GM19468 (cell line): ENCODE measurements around the gene BACH2.
"Not testable (repeated sequence)": the region's sequence is repeated elsewhere in the genome, so short reads cannot be mapped to it uniquely, and the experiment has no call there.

Experiments
- ATAC-seq: cut with Tn5 transposase; IDR thresholded peaks from one replicate; pipeline ENCODE4 v1.9.1; 2021; ENCODE audit warnings: mild to moderate bottlenecking, moderate library complexity, moderate number of reproducible peaks; ENCODE audit not compliant: unreplicated experiment; ENCODE audit errors: extremely low read depth

Gene BACH2

DNA sequence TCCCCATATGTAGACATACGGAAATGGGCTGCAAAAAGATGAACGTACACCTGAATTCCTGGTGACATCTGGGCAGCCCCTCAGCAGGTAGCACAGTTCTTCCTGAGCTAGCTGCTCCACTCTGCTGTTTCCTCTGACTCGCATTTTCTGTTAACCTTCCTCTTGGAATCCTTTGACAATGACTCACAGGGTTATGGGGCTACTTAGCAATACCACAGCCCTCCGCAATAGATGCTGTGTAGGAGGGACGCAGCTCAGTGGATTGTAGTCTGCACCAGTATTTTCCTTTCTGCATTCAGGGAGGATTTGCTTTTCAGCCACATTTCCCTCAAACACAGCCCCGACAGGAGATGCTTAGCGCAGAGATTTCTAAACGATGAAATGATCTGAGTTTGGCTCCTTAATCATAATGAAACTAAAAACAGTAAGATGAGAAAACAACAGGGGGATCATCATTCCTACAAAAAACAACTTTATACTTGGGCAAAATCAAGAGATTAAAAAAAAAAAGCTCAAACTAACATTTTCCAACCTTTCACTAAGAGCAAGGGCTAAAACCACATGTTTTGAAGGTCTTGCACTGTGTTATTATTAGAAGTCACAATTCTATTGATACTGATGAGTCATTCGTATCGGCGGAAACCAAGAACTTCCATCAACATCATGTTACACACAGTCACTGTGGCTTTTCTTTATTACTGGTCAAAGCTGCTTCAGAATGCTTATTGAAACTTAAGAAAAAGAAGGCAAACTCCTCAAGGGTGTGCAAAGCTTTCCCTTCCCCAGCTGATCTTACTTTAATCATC, 12.2 kb downstream of the BACH2 start:
- ATAC-seq = peak; percentile 58

DNA sequence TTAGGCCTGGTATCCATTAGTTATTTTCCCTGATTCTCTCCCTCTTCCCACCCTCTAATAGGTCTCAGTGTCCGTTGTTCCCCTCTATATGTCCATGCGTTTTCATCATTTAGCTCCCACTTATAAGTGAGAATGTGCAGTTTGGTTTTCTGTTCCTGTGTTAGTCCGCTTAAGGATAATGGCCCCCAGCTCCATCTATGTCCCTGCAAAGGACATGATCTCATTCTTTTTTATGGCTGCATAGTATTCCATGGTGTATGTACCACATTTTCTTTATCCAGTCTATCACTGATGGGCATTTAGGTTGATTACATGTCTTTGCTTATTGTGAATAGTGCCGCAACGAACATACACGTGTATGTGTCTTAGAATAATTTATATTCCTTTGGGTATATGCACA, 14.4 kb downstream of the BACH2 start:
- not testable (repeated sequence) for ATAC-seq

DNA sequence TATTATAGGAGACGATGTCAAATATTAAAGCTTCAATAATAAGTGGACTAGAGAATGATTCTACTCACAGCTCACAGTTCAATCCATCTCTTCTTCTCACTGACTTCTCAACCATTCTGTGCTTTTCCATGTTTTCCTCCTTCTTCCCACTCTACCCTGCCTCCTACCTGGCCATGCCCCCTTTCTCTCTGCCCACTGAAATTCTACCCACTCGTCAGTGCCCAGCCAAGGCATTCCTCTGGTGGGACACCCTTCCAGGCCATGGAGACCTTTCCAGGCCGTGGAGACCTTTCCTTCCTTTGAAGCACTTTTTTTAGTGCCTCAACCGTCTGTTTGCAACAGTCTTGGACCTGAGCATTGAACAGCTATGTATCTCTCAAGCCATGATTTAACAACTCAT, 18.5 kb downstream of the BACH2 start:
- no peak for ATAC-seq

DNA sequence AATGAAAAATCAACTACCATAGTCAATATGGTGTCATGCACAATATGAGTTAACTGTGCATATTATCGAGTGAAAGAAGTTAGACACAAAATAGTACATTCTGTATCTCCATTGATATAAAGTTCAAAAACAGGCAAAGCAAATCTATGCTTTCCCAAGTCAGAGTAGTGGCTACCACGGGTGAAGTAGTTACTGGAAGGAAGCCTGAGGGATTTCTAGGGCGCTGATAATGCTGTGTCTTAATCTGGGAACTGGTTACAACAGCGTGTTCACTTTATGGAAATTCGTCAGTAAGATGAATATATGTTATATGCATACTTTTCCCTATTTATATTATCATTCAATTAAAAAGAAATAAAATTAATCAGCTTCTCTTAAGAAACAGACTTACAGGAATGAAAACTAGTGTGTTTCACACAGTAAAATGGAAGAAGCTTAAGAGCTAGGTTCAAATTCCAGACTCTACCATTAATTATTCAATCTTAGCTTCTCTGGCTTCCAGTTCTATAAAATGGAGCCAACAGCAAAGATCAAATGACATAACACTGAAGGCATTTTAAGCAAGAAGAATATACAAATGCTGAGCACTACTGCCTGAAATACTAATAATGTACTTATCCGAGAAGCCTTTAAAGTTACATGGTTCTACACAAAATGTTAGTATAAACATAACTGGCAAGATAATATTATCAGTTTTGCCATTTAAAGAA, 19.2 kb downstream of the BACH2 start:
- ATAC-seq = no peak

DNA sequence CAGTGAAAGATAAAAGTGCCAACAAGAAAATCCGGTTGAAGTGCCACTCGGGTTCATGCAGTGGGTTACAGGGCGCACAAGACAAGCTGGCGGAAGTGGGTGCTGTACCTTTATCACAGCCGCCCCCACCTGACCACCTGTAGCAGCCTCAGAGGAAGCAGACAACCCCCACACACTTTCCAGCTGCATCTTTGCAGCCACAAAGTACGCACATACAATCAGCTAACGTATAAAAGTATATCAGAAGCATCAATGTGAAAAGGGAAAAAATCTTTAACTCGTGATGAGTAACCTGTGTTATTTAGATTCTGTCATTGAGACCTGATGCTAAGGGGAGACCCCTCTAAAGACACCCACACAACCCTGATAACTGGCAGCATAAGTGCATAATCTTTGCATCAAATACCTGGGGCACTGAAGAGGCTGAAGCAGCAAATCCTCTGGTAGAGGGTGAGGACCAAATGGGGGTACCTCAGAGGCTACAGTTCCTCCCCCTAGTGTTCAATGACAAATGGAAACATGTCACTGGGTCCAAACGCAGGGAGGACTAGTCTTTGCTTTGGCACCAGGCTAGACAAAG, 22.1 kb downstream of the BACH2 start:
- no peak for ATAC-seq

DNA sequence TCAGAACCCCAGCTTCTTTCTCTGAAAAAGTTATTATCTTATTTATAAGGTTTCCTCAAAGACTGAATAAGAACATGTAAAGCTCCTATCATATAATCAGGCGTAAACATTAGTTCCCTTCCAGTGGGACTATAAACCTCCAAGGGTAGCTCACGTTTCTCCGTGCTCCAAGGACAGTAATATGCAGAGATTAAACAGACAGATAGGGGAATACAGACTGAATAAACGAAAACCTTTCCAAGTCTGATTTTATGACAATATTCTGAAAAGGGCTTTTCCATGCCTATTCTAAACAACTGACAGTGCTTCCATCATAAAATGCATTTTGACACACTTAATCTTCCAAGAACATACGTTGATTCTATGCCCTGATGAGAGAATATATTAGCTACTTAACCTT, 22.8 kb downstream of the BACH2 start:
- no peak for ATAC-seq

DNA sequence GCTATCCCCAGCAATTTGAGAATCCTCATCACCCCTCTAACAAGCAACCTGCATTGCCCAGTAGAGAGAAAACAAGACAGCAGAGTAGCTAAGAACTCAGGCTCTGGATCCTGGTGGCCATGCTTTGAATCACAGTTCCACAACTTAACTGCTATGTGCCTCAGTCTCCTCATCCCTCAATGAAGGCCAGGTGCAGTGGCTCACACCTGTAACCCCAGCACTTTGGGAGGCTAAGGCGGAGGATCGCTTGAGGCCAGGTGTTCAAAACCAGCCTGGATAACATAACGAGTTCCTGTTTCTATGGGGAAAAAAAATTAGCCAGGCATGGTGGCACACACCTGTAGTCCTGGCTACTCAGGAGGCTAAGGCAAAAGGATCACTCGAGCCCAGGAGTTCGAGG, 23.7 kb downstream of the BACH2 start:
- ATAC-seq = no peak

DNA sequence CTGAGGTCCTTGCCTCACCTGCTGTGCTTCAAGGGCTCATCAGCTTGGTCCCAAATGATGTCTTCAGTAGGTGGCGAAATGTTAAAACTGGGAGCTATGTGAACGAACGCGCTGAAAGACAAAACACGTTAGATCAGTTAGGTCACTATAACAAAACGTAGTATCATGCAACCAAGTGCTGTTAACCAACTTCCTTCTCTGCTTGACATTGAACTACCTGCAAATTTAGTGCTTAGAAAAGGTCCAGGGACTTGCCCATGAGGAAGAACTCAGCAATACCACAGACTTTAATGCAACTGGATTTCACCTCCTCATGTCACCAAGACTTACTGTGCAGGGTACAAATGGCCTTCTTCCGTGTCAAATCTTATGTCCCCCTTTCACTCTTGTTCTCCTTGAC, 24.8 kb downstream of the BACH2 start:
- ATAC-seq = no peak

DNA sequence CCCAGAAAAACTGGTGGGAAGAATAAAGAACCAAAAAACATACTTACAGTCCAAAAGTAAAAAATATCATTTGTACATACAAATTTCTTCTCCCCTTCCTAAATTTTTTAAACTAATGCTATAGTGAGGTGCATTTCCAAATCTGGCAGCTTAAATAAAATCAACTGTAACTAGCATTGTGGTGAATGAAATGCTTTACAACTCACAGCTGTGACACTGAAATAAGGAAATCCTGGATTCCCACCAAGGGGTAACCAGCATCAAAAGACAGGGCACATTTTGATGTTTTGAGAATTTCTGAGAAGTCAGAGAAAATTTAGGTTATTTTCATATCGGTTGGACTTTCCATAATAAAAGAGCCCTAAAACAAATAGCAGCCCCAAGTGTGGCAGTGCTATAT, 27.3 kb downstream of the BACH2 start:
- ATAC-seq = no peak

DNA sequence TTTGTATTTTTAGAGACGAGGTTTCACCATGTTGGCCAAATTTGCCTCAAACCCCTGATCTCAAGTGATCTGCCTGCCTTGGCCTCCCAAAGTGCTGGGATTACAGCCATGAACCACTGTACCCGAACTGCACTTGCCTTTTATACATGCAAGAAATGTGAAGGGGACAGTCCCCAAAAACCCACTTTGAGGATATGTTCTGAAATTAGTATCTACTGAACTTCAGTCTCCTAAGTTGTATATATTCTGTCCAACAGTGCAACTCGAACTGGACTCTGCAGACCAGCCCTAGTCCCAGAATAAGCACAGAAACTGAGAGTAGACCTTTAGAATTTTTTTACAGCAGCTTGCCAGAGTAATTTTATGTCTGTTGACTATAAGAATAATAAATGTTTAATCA, 28.5 kb downstream of the BACH2 start:
- ATAC-seq = no peak

DNA sequence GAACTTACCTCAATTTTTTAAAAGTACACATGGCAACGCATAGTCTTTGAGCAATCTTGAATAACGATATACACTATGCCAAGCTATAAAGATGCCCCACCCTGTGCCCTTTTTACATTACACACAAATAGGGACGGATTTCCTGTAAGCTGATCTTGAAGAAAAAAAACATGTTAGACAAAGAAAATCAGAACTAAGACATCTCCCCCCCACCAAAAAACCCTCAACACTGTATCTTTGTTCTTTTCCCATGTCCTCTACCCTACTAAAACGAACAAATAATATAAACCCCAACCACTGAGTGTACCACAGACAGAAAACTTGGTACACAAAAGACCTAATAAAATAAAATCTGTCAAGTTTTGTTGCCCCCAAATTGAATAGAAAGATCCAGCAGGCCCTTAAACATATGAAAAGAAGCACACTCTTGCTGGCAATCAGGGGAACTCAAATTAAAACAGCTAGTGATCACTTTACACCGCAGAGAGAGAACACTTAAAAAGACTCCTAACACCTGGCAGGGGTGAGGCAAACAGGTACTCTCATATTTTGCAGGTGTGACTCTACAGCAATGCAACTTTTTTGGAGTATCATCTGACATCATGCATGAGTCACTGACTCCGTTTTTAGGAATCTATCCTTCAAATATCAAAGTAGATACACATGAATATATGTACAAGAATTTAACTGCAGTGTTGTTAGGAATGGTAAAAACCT, 29.6 kb downstream of the BACH2 start:
- ATAC-seq = no peak

DNA sequence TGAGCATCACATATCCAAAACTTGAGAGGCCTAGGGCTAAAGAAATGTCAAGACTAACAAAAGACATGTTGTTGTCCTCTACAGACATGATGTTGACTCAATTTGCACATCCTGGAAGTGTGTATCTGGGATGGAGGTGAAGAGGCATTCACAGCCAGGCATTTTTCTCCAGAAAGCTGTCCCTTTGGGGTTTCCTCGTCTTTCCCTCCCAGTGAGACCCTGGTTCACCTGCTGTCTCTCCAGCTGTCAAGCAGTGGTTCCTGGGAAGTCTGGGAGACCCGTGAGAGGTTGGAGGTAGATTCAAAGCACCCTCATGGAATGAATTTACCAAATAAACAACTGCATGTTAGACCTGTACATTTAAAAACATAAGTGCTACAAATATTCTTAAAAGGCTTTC, 32.1 kb downstream of the BACH2 start:
- no peak for ATAC-seq

DNA sequence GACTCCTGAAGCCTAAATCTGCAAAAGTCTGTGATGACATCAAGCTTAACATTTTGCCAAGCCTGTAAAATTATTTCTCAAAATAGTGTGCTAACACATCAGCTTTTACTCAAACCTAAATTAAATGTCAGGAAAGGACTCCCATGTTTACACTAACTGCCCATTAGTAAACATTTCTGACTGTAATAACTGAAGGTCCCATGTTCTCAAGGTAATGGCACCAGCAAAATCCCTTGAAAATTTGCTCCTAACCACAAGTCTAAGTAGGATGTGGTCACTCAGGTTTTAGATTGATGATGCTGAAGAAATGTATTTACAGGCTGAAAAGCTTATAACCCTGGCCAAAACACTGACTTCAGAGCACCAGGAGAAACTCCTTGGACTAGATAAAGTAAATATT, 33.0 kb downstream of the BACH2 start:
- no peak for ATAC-seq

DNA sequence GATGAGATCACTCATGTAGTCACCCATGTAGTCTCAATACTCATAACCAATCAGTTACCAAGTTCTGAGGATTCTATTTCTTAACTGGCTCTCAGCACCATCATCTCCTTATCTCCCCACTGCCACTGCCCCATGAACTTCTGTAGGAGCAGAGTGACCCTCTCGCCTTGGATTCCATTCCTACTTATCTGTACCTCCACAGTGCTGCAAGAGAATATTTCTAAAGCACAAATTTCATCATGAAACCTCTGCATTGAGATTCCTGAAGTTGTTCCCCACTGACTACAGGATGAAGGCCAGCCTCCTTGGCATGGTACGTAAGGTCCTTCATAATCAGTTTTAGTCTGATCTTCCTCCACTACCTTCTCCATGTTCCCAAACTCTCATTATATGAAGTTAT, 34.8 kb downstream of the BACH2 start:
- ATAC-seq = no peak

DNA sequence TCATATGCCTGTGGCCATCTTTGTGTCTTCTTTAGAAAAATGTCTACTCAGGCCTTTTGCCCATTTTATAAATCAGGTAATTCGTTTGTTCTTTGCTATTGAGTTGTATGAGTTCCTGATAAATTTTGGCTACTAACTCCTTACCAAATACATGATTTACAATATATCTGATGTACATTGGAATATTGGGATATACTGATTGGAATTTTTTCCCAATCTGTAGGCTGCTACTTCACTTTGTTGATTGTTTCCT, 39.2 kb downstream of the BACH2 start:
- ATAC-seq = no peak

DNA sequence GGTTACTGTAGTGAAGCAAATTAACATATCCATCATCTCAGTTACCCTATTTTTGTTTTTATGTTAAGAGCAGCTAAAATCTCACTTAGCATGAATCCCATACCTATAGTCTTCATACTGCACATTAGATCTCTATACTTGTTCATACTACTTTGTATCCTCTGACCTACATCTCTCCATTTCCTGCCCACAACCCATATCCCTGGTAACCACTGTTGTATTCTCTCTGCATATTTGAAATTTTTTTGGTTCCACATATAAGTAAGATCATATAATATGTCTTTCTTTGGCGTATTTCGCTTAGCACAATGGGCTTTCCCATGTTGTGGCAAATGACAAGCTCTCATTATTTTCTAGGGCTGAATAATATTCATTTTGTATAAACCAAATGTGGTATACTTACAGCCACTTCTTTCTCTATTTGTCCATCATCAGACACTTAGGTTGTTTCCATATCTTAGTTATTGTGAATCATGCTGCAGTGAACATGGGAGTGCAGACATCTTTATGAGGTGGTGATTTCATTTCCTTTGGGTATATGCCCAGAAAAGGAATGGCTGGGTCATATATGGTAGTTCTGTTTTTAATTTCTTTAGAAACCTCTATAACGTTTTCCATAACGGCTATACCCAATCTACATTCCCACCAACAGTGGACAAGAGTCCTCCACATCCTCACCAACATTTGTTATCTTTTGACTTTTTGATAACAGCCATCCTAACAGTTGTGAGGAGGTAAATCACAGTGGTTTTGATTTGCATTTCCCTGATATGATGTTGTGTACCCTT, 39.8 kb downstream of the BACH2 start:
- no peak for ATAC-seq

DNA sequence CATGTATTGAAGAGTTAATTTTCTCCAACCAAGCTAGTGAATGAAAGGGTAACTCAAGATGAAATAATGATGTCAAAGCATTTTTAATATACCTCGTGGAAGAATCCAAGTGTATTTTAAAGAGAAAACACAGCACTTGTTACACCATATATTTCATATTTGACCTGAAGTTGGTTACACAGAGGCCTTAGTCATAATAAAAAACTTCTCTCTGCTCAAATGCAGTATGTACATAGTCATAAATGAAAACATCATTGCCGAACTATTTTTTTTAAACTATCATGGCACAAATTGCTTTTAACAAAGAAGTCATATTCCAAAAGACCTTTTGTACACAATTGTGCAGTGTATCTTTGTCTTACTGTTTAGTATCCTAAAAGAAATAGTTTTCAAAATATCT, 43.0 kb downstream of the BACH2 start:
- ATAC-seq = no peak

DNA sequence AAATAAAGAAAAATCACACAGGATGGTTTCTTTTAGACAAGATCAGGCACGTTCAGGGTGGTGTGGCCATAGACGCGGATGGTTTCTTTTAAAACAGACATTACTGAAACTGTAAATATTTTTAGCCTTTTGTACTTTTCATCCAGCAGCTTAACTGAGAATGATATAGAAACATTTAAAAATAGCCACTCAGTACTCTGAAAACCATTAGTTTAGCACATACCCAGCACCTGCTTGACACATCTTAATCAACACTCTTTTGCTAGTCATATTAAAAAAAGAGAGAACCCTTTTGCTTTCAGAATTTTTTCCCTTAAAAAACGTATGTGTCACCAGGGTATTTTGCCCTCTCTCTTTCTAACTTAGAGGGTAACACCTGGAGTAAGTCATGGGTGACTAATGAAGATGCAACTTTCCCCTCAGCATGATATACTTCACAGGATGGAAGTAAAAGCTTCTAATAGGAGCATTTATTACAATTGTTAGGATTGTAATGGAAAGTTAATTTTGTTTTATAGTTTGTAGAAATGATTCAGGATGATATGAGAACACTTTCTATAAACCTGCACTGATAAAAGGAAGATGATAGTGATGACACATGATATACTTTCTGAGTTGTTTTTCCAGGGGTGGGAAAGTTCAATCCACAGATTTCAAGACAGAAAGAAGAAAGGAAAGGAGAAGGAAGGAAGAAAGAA, 45.2 kb downstream of the BACH2 start:
- peak; percentile 96 for ATAC-seq

DNA sequence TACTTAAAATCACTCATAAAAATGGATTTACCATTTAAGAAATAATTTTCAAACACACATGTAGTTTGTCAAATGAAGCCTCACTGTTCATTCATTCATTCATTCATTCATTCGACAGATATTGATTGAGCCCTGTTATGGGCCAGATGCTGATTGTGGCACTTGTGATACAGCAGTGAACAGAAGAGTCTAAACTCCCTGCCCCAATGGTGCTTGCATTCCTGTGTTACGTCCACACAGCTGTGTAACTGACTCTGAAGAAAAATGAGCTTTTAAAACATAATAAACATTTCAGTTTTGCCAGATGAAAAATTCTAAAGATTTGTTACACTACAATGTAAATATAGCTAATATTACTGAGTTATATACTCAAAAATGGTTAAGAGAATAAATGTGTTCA, 46.2 kb downstream of the BACH2 start:
- no peak for ATAC-seq

DNA sequence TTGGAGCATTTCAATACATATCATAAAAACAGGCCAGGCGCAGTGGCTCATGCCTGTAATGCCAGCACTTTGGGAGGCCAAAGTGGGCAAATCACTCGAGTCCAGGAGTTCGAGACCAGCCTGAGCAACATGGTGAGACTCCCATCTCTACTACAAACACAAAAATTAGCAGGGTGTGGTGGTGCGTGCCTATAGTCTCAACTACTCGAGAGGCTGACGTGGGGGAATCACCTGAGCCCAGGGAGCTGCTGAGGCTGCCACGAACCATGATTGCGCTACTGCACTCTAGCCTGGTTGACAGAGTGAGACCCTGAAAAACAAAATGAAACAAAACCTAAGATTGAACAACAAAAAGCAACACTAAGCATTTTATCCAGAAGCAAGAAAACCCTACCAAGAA, 47.2 kb downstream of the BACH2 start:
- ATAC-seq = no peak
